ENCODE data around the gene LTC4S. TPM values are rescaled to one million over a fixed set of nuclear protein-coding genes. Genes with fewer than 3 reads are reported as not detected.

Gene LTC4S
- polyA plus RNA-seq, 6 donors from 2014 or later, result 0.49 to 0.82 (median 0.63) TPM; not detected in 3

DNA sequence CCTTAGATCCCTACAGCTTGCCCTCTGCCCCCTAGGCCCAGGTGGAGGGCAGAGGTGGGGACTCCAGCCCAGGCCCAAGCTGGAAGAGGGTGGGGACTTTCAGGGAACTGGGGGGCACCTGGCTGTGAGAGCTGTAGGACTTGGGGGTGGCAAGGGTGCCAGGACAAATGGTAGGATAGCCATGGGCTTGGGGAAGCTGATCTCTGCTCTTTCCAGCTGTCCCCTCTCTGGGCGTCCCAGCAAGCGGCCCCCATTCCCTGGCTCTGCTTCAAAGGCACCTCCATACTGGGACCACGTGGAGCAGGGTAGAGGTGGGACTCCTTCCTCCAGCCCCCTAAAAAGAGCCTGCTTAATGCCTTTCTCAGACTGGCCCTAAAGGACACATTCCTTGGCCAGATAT, 385 bp downstream of the LTC4S start:
- Mint-ChIP-seq H3K9me3 (peaks cover 0 to 2% (median 0%) of the 10 kb centered on the region in 7 donors), H3K36me3 (peaks cover 0 to under 1% of the 10 kb centered on the region in 2 donors), H3K27ac (peak overlapping the region in 2 of 6 donors; percentile 54 to 76), H3K27me3 (no peaks in the 10 kb centered on the region), H3K4me3 (peak overlapping the region in 7 of 8 donors; percentile 54 to 79 (median 64)), H3K4me1 (peaks cover 32 to 39% (median 35%) of the 10 kb centered on the region in 3 donors)
- DNase-seq, result no peak
- no peak for ATAC-seq (ENCODE audit: low read depth in 2 of 2)

DNA sequence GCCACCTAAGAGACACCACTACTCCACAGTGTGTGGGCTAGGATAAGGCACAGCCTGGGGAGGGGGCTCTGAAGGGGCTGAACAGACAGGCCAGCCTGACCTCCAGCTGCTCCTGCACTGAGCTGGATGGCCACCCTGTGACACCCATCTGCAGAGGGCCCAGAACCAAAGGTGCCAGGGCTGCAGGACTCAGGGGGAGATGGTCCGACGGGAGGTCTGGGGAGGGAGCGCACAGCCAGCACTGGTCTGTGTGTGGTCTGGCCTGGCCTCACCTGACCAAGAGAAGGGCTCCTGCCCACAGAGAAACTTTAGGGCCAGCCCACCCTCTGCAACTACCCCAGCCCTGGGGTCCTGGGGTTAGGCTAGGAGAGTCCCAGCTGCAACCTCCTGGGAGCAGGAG, 789 bp downstream of the LTC4S start:
- Mint-ChIP-seq H3K27me3 (no peaks in the 10 kb centered on the region), H3K4me1 (peaks cover 32 to 36% (median 32%) of the 10 kb centered on the region in 3 donors), H3K9me3 (no peaks in the 10 kb centered on the region), H3K4me3 (peak overlapping the region; percentile 60 to 80 (median 68)), H3K27ac (peak overlapping the region in 2 of 6 donors; percentile 70 to 76), H3K36me3 (peaks cover 0 to 4% of the 10 kb centered on the region in 2 donors)
- DNase-seq (no peak), ATAC-seq (ENCODE audit: low read depth in 2 of 2) (no peak)

DNA sequence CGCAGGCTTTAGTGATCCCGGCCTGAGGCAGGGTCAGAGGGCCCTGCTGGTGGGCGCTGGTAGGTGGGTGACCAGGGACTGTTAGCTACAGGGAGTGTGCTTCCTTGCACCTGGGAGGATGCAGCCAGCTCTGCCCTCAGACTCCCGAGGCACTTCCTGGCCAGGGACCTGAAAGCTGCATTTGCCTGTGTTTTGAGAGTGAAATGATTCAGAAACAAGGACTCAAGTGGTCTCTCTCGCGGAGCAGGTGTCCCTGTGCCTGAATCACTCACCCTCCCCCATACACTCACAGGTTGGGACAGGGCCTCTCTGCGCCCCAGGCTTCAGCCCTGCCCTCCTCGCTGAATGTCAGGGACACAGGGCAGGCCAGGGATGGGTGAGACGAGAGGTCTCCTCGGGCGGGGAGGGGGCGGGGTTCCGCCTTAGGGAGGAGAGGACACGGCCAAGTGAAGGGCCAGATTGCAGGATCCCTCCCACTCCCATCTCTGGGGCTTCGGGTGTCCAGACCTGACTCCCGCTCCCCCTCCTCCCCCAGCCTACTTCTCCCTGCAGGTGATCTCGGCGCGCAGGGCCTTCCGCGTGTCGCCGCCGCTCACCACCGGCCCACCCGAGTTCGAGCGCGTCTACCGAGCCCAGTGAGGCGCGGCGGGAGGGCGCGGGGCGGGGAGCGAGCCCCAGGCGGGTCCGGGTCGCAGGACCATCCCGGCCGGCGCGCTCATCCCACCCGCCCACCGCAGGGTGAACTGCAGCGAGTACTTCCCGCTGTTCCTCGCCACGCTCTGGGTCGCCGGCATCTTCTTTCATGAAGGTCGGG, 1.5 kb downstream of the LTC4S start:
- H3K4me3 Mint-ChIP-seq, result peak overlapping the region; percentile 60 to 80 (median 68)
- peak overlapping the region in 2 of 6 donors; percentile 47 to 76 for H3K27ac Mint-ChIP-seq
- DNase-seq (no peak), ATAC-seq (ENCODE audit: low read depth in 2 of 2) (peak in 1 of 2 donors; percentile 2)
- H3K27me3 Mint-ChIP-seq, result no peaks in the 10 kb centered on the region
- H3K36me3 Mint-ChIP-seq, result peaks cover 0 to 6% of the 10 kb centered on the region in 2 donors
- H3K4me1 Mint-ChIP-seq, result peaks cover 32 to 36% (median 32%) of the 10 kb centered on the region in 3 donors
- no peaks in the 10 kb centered on the region for H3K9me3 Mint-ChIP-seq

DNA sequence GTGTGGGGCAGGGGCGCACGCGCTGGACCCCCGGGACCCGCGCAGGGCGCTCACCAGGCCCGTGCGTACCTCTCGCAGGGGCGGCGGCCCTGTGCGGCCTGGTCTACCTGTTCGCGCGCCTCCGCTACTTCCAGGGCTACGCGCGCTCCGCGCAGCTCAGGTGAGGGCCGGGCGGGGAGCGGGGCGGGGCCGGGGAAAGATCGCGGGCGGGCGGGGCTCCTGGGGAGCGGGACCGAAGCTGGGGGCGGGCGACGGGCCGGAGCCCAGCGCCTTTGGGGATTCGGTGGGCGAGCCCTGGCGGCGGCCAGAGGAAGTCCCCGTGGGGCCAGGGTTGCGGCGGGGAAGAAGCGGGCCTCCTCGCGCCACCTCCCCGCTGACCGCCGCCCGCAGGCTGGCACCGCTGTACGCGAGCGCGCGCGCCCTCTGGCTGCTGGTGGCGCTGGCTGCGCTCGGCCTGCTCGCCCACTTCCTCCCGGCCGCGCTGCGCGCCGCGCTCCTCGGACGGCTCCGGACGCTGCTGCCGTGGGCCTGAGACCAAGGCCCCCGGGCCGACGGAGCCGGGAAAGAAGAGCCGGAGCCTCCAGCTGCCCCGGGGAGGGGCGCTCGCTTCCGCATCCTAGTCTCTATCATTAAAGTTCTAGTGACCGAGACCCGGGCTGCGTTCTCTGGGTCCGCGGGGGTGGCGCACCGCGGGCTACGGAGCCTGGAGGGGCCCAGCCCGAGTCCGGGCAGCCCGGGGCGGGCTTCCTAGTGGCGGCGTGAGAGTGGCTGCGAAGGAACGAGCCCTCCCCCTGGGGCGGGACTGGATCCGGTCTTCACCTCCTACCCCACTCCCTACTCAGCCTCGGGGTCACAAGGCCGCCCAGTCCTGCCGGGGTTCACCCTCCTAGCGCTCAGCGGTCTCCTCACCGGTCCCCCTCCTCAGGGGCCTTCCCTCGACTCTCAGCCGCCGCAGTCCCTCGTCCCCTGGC, 2.4 kb downstream of the LTC4S start:
- H3K27ac Mint-ChIP-seq, result peak overlapping the region in 3 of 6 donors; percentile 36 to 61 (median 47)
- peaks cover 0 to 6% of the 10 kb centered on the region in 2 donors for H3K36me3 Mint-ChIP-seq
- H3K27me3 Mint-ChIP-seq, result no peaks in the 10 kb centered on the region
- DNase-seq (peak; percentile 72), ATAC-seq (ENCODE audit: low read depth in 2 of 2) (peak; percentile 78 to 80)
- no peaks in the 10 kb centered on the region for H3K9me3 Mint-ChIP-seq
- peaks cover 32 to 36% (median 32%) of the 10 kb centered on the region in 3 donors for H3K4me1 Mint-ChIP-seq
- H3K4me3 Mint-ChIP-seq, result peak overlapping the region; percentile 67 to 86 (median 77)

- DNase-seq, result no peak
Observed at GRCh38 chr5:179796877-179797608, 3.3 kb downstream of the LTC4S start.

DNA sequence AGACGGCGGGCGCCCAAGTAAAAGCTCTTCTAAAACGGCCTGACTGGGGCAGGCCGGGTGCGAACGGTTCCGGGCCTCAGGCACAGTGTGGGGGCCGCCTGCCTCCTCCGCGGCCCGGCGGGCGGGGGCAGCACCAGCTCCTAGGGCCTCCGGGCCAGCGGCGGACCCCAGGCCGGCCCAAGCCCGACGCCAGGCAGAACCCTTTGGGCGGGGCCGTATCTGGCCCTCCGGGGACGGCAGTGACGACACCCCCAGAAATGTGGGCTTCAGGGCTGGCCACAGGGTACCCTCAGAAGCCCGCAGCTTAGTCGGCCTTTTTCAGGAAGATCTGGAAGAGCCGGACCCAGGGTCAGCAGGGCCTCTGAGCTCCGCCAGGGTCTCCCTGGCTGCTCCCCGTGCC, 4.0 kb downstream of the LTC4S start:
- H3K4me1 Mint-ChIP-seq, result peaks cover 29 to 39% (median 35%) of the 10 kb centered on the region in 3 donors
- peak overlapping the region in 1 of 6 donors; percentile 11 for H3K27ac Mint-ChIP-seq

More at GRCh38 chr5:179796877-179797608, 3.3 kb downstream of the LTC4S start:
- H3K36me3 Mint-ChIP-seq, result peaks cover 0 to 13% of the 10 kb centered on the region in 2 donors
- peaks cover 30 to 39% (median 34%) of the 10 kb centered on the region in 3 donors for H3K4me1 Mint-ChIP-seq
- ATAC-seq (ENCODE audit: low read depth in 2 of 2), result no peak
- H3K9me3 Mint-ChIP-seq, result no peaks in the 10 kb centered on the region
- peak overlapping the region in 4 of 6 donors; percentile 28 to 75 (median 62) for H3K27ac Mint-ChIP-seq
- no peaks in the 10 kb centered on the region for H3K27me3 Mint-ChIP-seq
- H3K4me3 Mint-ChIP-seq, result peak overlapping the region; percentile 67 to 86 (median 77)

DNA sequence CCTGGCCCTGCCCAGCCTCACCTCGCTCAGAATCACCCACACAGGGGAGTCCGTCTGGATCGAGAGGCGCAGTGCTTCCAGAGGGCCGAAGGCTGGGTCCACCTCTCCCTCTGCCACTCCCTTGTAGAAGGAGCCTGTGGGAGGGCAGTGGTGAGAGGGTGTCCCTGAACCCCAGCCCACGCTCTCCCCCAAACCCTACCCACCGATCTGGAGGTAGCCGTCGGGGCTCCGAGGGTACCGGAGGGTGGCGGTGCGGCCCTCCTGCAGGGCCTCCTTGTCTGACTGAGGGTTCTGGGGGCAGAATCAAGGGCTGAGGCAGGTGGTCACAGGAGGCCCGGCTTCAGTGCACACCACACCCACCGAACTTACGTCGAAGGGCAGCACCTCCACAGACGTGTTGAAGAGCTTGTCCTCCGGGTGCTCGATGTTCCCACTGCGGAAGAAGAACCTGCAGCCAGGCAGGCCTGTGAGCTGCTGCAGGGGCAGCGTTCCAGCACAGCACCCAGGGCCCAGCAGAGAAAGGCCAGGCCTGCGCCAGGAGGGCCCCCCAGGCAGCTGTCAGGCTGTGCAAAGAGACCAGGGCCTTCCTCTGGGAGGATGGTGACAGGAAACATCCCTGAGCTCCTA, 4.5 kb downstream of the LTC4S start:
- ATAC-seq (ENCODE audit: low read depth in 2 of 2) (no peak), DNase-seq (no peak)
- Mint-ChIP-seq H3K36me3 (peaks cover 0 to 13% of the 10 kb centered on the region in 2 donors), H3K27me3 (no peaks in the 10 kb centered on the region), H3K4me3 (peak overlapping the region in 1 of 8 donors; percentile 25), H3K9me3 (no peaks in the 10 kb centered on the region), H3K4me1 (peaks cover 26 to 37% (median 34%) of the 10 kb centered on the region in 3 donors), H3K27ac (peak overlapping the region in 1 of 6 donors; percentile 54)

More for the DNA sequence above, 4.0 kb downstream of the LTC4S start:
- Mint-ChIP-seq H3K4me3 (peak overlapping the region in 2 of 8 donors; percentile 44 to 67), H3K27me3 (no peaks in the 10 kb centered on the region), H3K9me3 (no peaks in the 10 kb centered on the region), H3K36me3 (peaks cover 0 to 13% of the 10 kb centered on the region in 2 donors)
- ATAC-seq (ENCODE audit: low read depth in 2 of 2) (no peak), DNase-seq (no peak)

DNA sequence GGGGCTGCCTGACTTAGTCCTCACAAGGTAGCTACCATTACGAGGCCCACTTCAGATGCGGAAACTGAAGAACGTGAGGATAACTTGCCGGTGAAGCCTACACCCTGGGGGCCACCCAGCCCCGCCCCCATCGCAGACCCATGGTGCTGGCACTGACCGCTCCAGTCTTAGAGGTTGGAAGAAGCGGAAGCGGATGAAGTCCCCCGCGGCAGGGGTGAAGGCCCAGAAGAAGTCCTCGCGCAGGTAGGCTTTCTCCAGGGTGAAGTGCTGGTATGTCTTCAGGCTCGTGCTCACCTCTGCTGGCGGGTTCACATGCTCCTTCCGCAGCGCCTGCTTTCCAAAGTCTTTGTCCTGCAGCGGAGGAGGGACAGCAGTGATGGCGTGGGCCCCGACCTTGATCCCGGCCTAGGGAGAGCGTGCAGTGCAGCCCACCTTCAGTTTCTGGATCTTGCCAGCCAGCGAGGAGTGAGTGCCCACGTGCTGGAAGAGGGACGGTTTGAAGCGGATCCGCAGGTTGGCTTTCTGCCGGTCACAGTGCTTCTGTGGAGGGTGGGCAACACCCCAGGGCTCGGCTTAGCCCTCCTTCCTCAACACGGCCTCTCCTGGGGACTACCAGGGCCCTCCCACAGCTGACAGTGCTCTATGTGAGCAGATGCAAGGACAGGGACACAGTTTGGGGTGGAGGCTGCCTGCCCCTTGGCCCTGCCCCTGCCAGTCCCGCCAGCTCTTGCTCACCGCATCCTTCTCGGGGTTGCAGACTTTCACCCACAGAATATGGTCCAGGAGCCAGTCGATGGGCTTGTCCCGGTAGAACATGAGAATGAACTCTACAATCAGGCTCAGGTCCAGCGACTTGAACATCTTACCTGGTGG, 5.2 kb downstream of the LTC4S start:
- no peaks in the 10 kb centered on the region for H3K9me3 Mint-ChIP-seq
- H3K36me3 Mint-ChIP-seq, result peaks cover 0 to 13% of the 10 kb centered on the region in 2 donors
- DNase-seq (no peak), ATAC-seq (ENCODE audit: low read depth in 2 of 2) (no peak)
- H3K4me3 Mint-ChIP-seq, result peak overlapping the region in 2 of 8 donors; percentile 73 to 79
- no peak overlapping the region for H3K27ac Mint-ChIP-seq
- H3K4me1 Mint-ChIP-seq, result peaks cover 25 to 37% (median 33%) of the 10 kb centered on the region in 3 donors
- H3K27me3 Mint-ChIP-seq, result no peaks in the 10 kb centered on the region

- Mint-ChIP-seq H3K27me3 (no peaks in the 10 kb centered on the region), H3K36me3 (peaks cover 0 to 13% of the 10 kb centered on the region in 2 donors), H3K9me3 (no peaks in the 10 kb centered on the region), H3K4me3 (peak overlapping the region in 1 of 8 donors; percentile 73), H3K4me1 (peaks cover 27 to 37% (median 33%) of the 10 kb centered on the region in 3 donors), H3K27ac (no peak overlapping the region)
- ATAC-seq (ENCODE audit: low read depth in 2 of 2) (no peak), DNase-seq (no peak)
Observed at GRCh38 chr5:179799644-179799973, 5.8 kb downstream of the LTC4S start.

DNA sequence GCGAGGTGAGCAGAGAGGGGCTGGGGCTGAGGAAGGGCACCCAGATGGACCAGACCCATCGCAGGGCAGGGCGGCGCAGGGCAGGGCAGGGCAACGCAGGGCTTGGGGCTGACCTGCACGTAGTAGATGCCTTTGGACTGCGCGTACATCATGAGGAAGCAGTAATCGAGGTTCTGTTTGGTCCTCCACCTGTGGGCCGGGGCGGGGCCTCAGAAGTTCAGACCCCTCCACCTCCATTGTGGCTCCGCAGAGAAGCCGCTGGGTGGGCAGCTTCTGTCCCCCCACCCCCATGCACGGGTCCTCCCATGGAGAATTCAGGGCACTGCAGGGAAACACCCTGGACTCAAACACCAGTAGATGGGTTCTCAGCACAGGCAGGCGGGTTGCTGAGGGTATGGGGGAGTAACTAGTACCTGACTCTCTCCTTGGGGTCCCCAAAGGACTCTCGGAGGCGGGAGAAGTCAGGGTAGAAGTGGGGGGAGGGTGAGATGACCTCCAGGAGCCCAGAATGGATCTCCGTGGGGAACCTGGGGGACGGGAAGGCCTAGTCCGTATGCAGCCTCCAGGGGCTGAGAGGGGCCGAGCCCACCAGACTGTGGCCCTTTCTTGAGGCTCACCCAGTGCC, 6.4 kb downstream of the LTC4S start:
- no peak for ATAC-seq (ENCODE audit: low read depth in 2 of 2)
- Mint-ChIP-seq H3K4me1 (peaks cover 29 to 41% (median 34%) of the 10 kb centered on the region in 3 donors), H3K27ac (no peak overlapping the region), H3K27me3 (no peaks in the 10 kb centered on the region), H3K9me3 (no peaks in the 10 kb centered on the region), H3K4me3 (no peak overlapping the region), H3K36me3 (peaks cover 0 to 13% of the 10 kb centered on the region in 2 donors)
- no peak for DNase-seq

GRCh38 chr5:179800696-179801201, 7.0 kb downstream of the LTC4S start:
- no peaks in the 10 kb centered on the region for H3K27me3 Mint-ChIP-seq
- no peaks in the 10 kb centered on the region for H3K9me3 Mint-ChIP-seq
- H3K4me1 Mint-ChIP-seq, result peaks cover 32 to 45% (median 37%) of the 10 kb centered on the region in 3 donors
- H3K36me3 Mint-ChIP-seq, result peaks cover 0 to 13% of the 10 kb centered on the region in 2 donors
- no peak for DNase-seq
- no peak overlapping the region for H3K27ac Mint-ChIP-seq
- H3K4me3 Mint-ChIP-seq, result no peak overlapping the region
- ATAC-seq (ENCODE audit: low read depth in 2 of 2), result no peak
